Adipocyte (in vitro differentiated cells): ENCODE data around the gene MORN2.

Experiments used
- DNase-seq: peaks from one replicate; pipeline ENCODE4 v3.0.0-alpha.2; 2015; ENCODE audit warnings: low read depth
- H3K27me3 ChIP-seq: replicated peaks from 2 replicates; pipeline ENCODE4 v1.7.0; 2013; ENCODE audit warnings: mild to moderate bottlenecking, low read length, moderate library complexity; ENCODE audit not compliant: control insufficient read depth, insufficient read depth
- H3K36me3 ChIP-seq: 2 replicates; pipeline ENCODE4 v1.7.0; 2013; ENCODE audit warnings: low read length, mild to moderate bottlenecking, moderate library complexity; ENCODE audit not compliant: control insufficient read depth, insufficient read depth, severe bottlenecking
- H3K4me1 ChIP-seq: 2 replicates; pipeline ENCODE4 v1.7.0; 2013; ENCODE audit warnings: mild to moderate bottlenecking, low read length, moderate library complexity; ENCODE audit not compliant: control insufficient read depth, insufficient read depth
- H3K4me3 ChIP-seq: 2 replicates; pipeline ENCODE4 v1.7.0; 2013; ENCODE audit warnings: mild to moderate bottlenecking, low read length, moderate library complexity
- H3K9ac ChIP-seq: 2 replicates; pipeline ENCODE4 v1.7.0; 2013; ENCODE audit warnings: mild to moderate bottlenecking, low read length, moderate library complexity
- H3K9me3 ChIP-seq: 2 replicates; pipeline ENCODE4 v1.7.0; 2013; ENCODE audit warnings: mild to moderate bottlenecking, low read length, moderate library complexity; ENCODE audit not compliant: control insufficient read depth

MORN2 gene

GRCh38 chr2:38930600-38930999 lies 54.8 kb downstream of the MORN2 start:
- peaks cover 16% of the 10 kb centered on the region for H3K4me1 ChIP-seq
- no peaks in the 10 kb centered on the region for H3K36me3 ChIP-seq
- no peak for DNase-seq
- no peaks in the 10 kb centered on the region for H3K27me3 ChIP-seq
- no peaks in the 10 kb centered on the region for H3K9me3 ChIP-seq
- no peak overlapping the region for H3K9ac ChIP-seq
- H3K4me3 ChIP-seq: no peak overlapping the region
